ENCODE results near the gene MOXD1. TPM values are rescaled to one million over a fixed set of nuclear protein-coding genes. Genes with fewer than 3 reads are reported as not detected.

MOXD1 gene
- polyA plus RNA-seq, 1 donor from 2014 or later, result 14.7 TPM

DNA sequence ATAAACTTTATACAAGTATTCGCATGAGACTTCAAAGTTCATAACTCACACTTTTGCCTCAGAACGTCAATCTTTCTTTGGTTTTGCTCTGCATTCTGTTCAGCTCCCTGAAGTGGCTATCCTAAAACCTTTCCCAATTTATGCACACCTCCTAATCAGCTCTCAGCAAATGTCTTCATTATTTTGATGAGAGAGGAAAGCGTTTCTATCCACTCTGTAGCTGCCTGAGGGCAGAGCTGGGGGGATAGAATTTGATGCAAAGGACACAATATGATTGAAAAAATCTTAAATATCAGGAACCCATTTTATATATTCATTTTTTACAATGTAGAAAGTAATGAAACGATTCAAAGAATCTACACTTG lies 66.8 kb downstream of the MOXD1 start:
- H3F3A ChIP-seq (ENCODE audit: insufficient read depth, low read length, poor library complexity, severe bottlenecking), result no peaks in the 10 kb centered on the region
- H4K20me1 ChIP-seq (ENCODE audit: insufficient read depth), result no peaks in the 10 kb centered on the region
- TF ChIP-seq, protein P1, sequence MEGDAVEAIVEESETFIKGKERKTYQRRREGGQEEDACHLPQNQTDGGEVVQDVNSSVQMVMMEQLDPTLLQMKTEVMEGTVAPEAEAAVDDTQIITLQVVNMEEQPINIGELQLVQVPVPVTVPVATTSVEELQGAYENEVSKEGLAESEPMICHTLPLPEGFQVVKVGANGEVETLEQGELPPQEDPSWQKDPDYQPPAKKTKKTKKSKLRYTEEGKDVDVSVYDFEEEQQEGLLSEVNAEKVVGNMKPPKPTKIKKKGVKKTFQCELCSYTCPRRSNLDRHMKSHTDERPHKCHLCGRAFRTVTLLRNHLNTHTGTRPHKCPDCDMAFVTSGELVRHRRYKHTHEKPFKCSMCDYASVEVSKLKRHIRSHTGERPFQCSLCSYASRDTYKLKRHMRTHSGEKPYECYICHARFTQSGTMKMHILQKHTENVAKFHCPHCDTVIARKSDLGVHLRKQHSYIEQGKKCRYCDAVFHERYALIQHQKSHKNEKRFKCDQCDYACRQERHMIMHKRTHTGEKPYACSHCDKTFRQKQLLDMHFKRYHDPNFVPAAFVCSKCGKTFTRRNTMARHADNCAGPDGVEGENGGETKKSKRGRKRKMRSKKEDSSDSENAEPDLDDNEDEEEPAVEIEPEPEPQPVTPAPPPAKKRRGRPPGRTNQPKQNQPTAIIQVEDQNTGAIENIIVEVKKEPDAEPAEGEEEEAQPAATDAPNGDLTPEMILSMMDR (IDR thresholded peaks at IDR 0.05; ENCODE audit: poor library complexity, severe bottlenecking), result no peak
- no peak for TF ChIP-seq TAF1 (IDR thresholded peaks at IDR 0.05; ENCODE audit: low read depth)
- no peak for TF ChIP-seq POLR2AphosphoS5 (IDR thresholded peaks at IDR 0.05)
- no peak for TF ChIP-seq EZH2 (IDR thresholded peaks at IDR 0.05; ENCODE audit: borderline replicate concordance, insufficient read depth, low read length, poor library complexity, severe bottlenecking)
- TF ChIP-seq, protein P2, sequence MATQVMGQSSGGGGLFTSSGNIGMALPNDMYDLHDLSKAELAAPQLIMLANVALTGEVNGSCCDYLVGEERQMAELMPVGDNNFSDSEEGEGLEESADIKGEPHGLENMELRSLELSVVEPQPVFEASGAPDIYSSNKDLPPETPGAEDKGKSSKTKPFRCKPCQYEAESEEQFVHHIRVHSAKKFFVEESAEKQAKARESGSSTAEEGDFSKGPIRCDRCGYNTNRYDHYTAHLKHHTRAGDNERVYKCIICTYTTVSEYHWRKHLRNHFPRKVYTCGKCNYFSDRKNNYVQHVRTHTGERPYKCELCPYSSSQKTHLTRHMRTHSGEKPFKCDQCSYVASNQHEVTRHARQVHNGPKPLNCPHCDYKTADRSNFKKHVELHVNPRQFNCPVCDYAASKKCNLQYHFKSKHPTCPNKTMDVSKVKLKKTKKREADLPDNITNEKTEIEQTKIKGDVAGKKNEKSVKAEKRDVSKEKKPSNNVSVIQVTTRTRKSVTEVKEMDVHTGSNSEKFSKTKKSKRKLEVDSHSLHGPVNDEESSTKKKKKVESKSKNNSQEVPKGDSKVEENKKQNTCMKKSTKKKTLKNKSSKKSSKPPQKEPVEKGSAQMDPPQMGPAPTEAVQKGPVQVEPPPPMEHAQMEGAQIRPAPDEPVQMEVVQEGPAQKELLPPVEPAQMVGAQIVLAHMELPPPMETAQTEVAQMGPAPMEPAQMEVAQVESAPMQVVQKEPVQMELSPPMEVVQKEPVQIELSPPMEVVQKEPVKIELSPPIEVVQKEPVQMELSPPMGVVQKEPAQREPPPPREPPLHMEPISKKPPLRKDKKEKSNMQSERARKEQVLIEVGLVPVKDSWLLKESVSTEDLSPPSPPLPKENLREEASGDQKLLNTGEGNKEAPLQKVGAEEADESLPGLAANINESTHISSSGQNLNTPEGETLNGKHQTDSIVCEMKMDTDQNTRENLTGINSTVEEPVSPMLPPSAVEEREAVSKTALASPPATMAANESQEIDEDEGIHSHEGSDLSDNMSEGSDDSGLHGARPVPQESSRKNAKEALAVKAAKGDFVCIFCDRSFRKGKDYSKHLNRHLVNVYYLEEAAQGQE (IDR thresholded peaks at IDR 0.05; ENCODE audit: borderline replicate concordance), result no peak
- no peak for TF ChIP-seq MXI1 (conservative IDR thresholded peaks at IDR 0.05; ENCODE audit: poor library complexity, severe bottlenecking)
- TF ChIP-seq RAD21 (conservative IDR thresholded peaks at IDR 0.05), result no peak
- TF ChIP-seq EP300 (conservative IDR thresholded peaks at IDR 0.05; ENCODE audit: poor library complexity, severe bottlenecking), result no peak
- no peak for TF ChIP-seq SMC3 (conservative IDR thresholded peaks at IDR 0.05; ENCODE audit: poor library complexity)
- no peaks in the 10 kb centered on the region for H3K79me2 ChIP-seq (replicated peaks; ENCODE audit: insufficient read depth, low read length)
- no peak overlapping the region for H3K27ac ChIP-seq (ENCODE audit: low read length)
- H3K4me2 ChIP-seq (ENCODE audit: low read length), result no peak overlapping the region
- no peaks in the 10 kb centered on the region for H3K27me3 ChIP-seq (ENCODE audit: insufficient read depth, low read depth, low read length)
- H3K9me3 ChIP-seq (ENCODE audit: low read length), result no peaks in the 10 kb centered on the region
- H3K9ac ChIP-seq (ENCODE audit: low read length), result no peak overlapping the region
- H3K4me3 ChIP-seq (ENCODE audit: low read length), result no peak overlapping the region
- H3K9me2 ChIP-seq (ENCODE audit: insufficient read depth, low read length), result no peaks in the 10 kb centered on the region
- no peak overlapping the region for H2AFZ ChIP-seq (ENCODE audit: low read depth, low read length)
- no peaks in the 10 kb centered on the region for H3K36me3 ChIP-seq (ENCODE audit: insufficient read depth, low read length)

GRCh38 chr6:132333639-132334520 lies 67.4 kb downstream of the MOXD1 start:
- no peaks in the 10 kb centered on the region for H3K9me3 ChIP-seq (ENCODE audit: low read length)
- H3K9ac ChIP-seq (ENCODE audit: low read length), result no peak overlapping the region
- H3K27ac ChIP-seq (ENCODE audit: low read length), result no peak overlapping the region
- H3K79me2 ChIP-seq (replicated peaks; ENCODE audit: insufficient read depth, low read length), result no peaks in the 10 kb centered on the region
- no peak overlapping the region for H3K4me3 ChIP-seq (ENCODE audit: low read length)
- no peaks in the 10 kb centered on the region for H3K27me3 ChIP-seq (ENCODE audit: insufficient read depth, low read depth, low read length)
- no peaks in the 10 kb centered on the region for H3K36me3 ChIP-seq (ENCODE audit: insufficient read depth, low read length)
- no peaks in the 10 kb centered on the region for H3F3A ChIP-seq (ENCODE audit: insufficient read depth, low read length, poor library complexity, severe bottlenecking)
- no peak overlapping the region for H3K4me2 ChIP-seq (ENCODE audit: low read length)
- H2AFZ ChIP-seq (ENCODE audit: low read depth, low read length), result no peak overlapping the region
- no peak for TF ChIP-seq MXI1 (conservative IDR thresholded peaks at IDR 0.05; ENCODE audit: poor library complexity, severe bottlenecking)
- TF ChIP-seq, protein P1 (IDR thresholded peaks at IDR 0.05; ENCODE audit: poor library complexity, severe bottlenecking), result no peak
- no peak for TF ChIP-seq EP300 (conservative IDR thresholded peaks at IDR 0.05; ENCODE audit: poor library complexity, severe bottlenecking)
- no peak for TF ChIP-seq SMC3 (conservative IDR thresholded peaks at IDR 0.05; ENCODE audit: poor library complexity)
- TF ChIP-seq TAF1 (IDR thresholded peaks at IDR 0.05; ENCODE audit: low read depth), result no peak
- H3K9me2 ChIP-seq (ENCODE audit: insufficient read depth, low read length), result no peaks in the 10 kb centered on the region
- H4K20me1 ChIP-seq (ENCODE audit: insufficient read depth), result no peaks in the 10 kb centered on the region
